IMR-90 (cell line): ENCODE data around the gene KRT3. TPM values are rescaled to one million over a fixed set of nuclear protein-coding genes. Genes with fewer than 3 reads are reported as not detected.

Experiments
- ATAC-seq: fragments of 200-7000 bp; cut with Tn5 transposase; 2 replicates; pipeline ENCODE4 v1.9.1; 2020; ENCODE audit warnings: low read depth, mild to moderate bottlenecking, moderate library complexity
- BruUV-seq: library from RNA; stranded (reverse); fragments of 400-500 nt; replicated peaks from 2 replicates; lab custom pipeline; 2021; lab: Mats Ljungman, UMichigan
- CTCF ChIA-PET: fragments of 300-600 bp; formaldehyde crosslinking; extraction: SDS; loops from one replicate; lab custom pipeline; 2021; ENCODE audit warnings: antibody characterized with exemption; lab: Yijun Ruan, JAX
- POLR2A ChIA-PET: fragments of 300-600 bp; sonication (Branson Sonifier 250); formaldehyde crosslinking; loops from one replicate; lab custom pipeline; 2022; ENCODE audit warnings: antibody characterized with exemption; ENCODE audit not compliant: unreplicated experiment; lab: Charles Lee
- DNase-seq: peaks from one replicate; pipeline ENCODE4 v3.0.0; 2013
- H2AFZ ChIP-seq: replicated peaks from 2 replicates; pipeline ENCODE3; 2013; ENCODE audit warnings: low read length, mild to moderate bottlenecking; ENCODE audit not compliant: poor library complexity
- H2AK5ac ChIP-seq: 2 replicates; pipeline ENCODE4 v1.6.1; 2013; ENCODE audit warnings: low read depth, low read length, inconsistent platforms
- H2AK9ac ChIP-seq: replicated peaks from 2 replicates; pipeline ENCODE3; 2013; ENCODE audit warnings: mild to moderate bottlenecking, low read depth, low read length, moderate library complexity; ENCODE audit not compliant: poor library complexity
- H2BK120ac ChIP-seq: 2 replicates; pipeline ENCODE4 v1.6.1; 2013; ENCODE audit warnings: low read depth, low read length, inconsistent platforms
- H2BK15ac ChIP-seq: 3 replicates; pipeline ENCODE4 v1.6.1; 2013; ENCODE audit warnings: low read depth, low read length, inconsistent platforms
- H2BK20ac ChIP-seq: 2 replicates; pipeline ENCODE4 v1.6.1; 2013; ENCODE audit warnings: low read depth, mild to moderate bottlenecking, inconsistent platforms, low read length, moderate library complexity
- H2BK5ac ChIP-seq: 2 replicates; pipeline ENCODE4 v1.6.1; 2013; ENCODE audit warnings: mild to moderate bottlenecking, low read depth, low read length, inconsistent platforms; ENCODE audit not compliant: poor library complexity, severe bottlenecking
- H3K14ac ChIP-seq: replicated peaks from 2 replicates; pipeline ENCODE4 v1.6.1; 2013; ENCODE audit warnings: low read depth, low read length, inconsistent platforms
- H3K18ac ChIP-seq: 2 replicates; pipeline ENCODE4 v1.6.1; 2013; ENCODE audit warnings: low read depth, low read length, control low read depth
- H3K23ac ChIP-seq: 2 replicates; pipeline ENCODE4 v1.6.1; 2013; ENCODE audit warnings: low read depth, low read length, inconsistent platforms
- H3K27ac ChIP-seq: 2 replicates; pipeline ENCODE4 v1.5.1; 2013; ENCODE audit warnings: mild to moderate bottlenecking, control low read depth, low read length; ENCODE audit not compliant: insufficient read depth
- H3K27me3 ChIP-seq: 2 replicates; pipeline ENCODE4 v1.6.1; 2013; ENCODE audit warnings: low read length; ENCODE audit not compliant: control insufficient read depth, insufficient read depth
- H3K36me3 ChIP-seq: 2 replicates; pipeline ENCODE4 v1.6.1; 2013; ENCODE audit warnings: low read length, mixed read lengths; ENCODE audit not compliant: control insufficient read depth, insufficient read depth
- H3K4ac ChIP-seq: 2 replicates; pipeline ENCODE4 v1.6.1; 2013; ENCODE audit warnings: low read depth, low read length, inconsistent platforms
- H3K4me1 ChIP-seq: 2 replicates; pipeline ENCODE4 v1.6.1; 2013; ENCODE audit warnings: low read length, mixed read lengths; ENCODE audit not compliant: control insufficient read depth, insufficient read depth
- H3K4me2 ChIP-seq: 2 replicates; pipeline ENCODE4 v1.6.1; 2013; ENCODE audit warnings: low read depth, mild to moderate bottlenecking, control low read depth, low read length, moderate library complexity
- H3K4me3 ChIP-seq: 2 replicates; pipeline ENCODE4 v1.5.1; 2013; ENCODE audit warnings: low read depth, mild to moderate bottlenecking, control low read depth, low read length, moderate library complexity; ENCODE audit not compliant: insufficient read depth
- H3K56ac ChIP-seq: 2 replicates; pipeline ENCODE4 v1.6.1; 2013; ENCODE audit warnings: low read length, inconsistent platforms; ENCODE audit not compliant: insufficient read depth; ENCODE audit errors: extremely low read depth
- H3K79me1 ChIP-seq, 2 experiments: 2 replicates each; pipeline ENCODE4 v1.6.1; 2013; ENCODE audit warnings: low read length in 2 of 2, inconsistent platforms in 1 of 2, low read depth in 1 of 2
- H3K9ac ChIP-seq: 2 replicates; pipeline ENCODE4 v1.6.1; 2013; ENCODE audit warnings: low read depth, low read length, control low read depth
- H3K9me1 ChIP-seq: 2 replicates; pipeline ENCODE4 v1.6.1; 2013; ENCODE audit warnings: low read length, inconsistent platforms; ENCODE audit not compliant: insufficient read depth
- H3K9me3 ChIP-seq: 2 replicates; pipeline ENCODE4 v1.6.1; 2013; ENCODE audit warnings: low read length; ENCODE audit not compliant: control insufficient read depth, insufficient read depth
- H4K20me1 ChIP-seq: 2 replicates; pipeline ENCODE4 v1.6.1; 2013; ENCODE audit warnings: low read length, inconsistent platforms; ENCODE audit not compliant: insufficient read depth
- H4K5ac ChIP-seq: 2 replicates; pipeline ENCODE4 v1.6.1; 2013; ENCODE audit warnings: mild to moderate bottlenecking, low read depth, low read length, control low read depth
- H4K8ac ChIP-seq, 2 experiments: 2 replicates each; pipeline ENCODE4 v1.6.1; 2013; ENCODE audit warnings: low read depth in 2 of 2, low read length in 2 of 2, control low read depth in 1 of 2, inconsistent platforms in 1 of 2
- H4K91ac ChIP-seq: 2 replicates; pipeline ENCODE4 v1.6.1; 2013; ENCODE audit warnings: low read depth, low read length, inconsistent platforms; ENCODE audit not compliant: insufficient read depth
- CEBPB ChIP-seq: IDR thresholded peaks from 2 replicates; pipeline ENCODE4 v1.6.1; 2012; ENCODE audit warnings: low read depth, low read length, improper control_type of control experiment
- NFE2L2 ChIP-seq: fragments of 150-350 bp; IDR thresholded peaks from 2 replicates; pipeline ENCODE4 v1.6.1; 2016; ENCODE audit warnings: low read depth, mild to moderate bottlenecking, low read length
- POLR2A ChIP-seq: IDR thresholded peaks from 2 replicates; pipeline ENCODE4 v1.6.1; 2012; ENCODE audit warnings: mild to moderate bottlenecking, low read depth, low read length
- RAD21 ChIP-seq: IDR thresholded peaks from 2 replicates; pipeline ENCODE4 v1.6.1; 2012; ENCODE audit warnings: low read length, improper control_type of control experiment
- WGBS, 2 experiments: methylation state at CpG; one replicate each; pipeline versions ENCODE4 v1.1.5 to v1.1.7; 2013; ENCODE audit warnings: missing lambda C conversion rate in 2 of 2; ENCODE audit not compliant: insufficient read length in 1 of 2; ENCODE audit errors: extremely low coverage in 2 of 2; 5-methylcytosine and 5-hydroxymethylcytosine counted together
- dilution Hi-C: fragments of 300-500 bp; cut with HindIII; formaldehyde crosslinking; loops from one replicate; pipeline ENCODE4 v1.14.3; 2018; ENCODE audit warnings: low sequenced_read_pairs; ENCODE audit not compliant: unreplicated experiment
- in situ Hi-C: fragments of 300-500 bp; cut with MboI; formaldehyde crosslinking; loops from 3 replicates; pipeline ENCODE4 v1.14.3; 2019; ENCODE audit warnings: low sequenced_read_pairs, inconsistent platforms, mixed read lengths
- intact Hi-C: fragments of 100-400 bp; cut with micrococcal nuclease; formaldehyde crosslinking; loops from 2 replicates; pipeline ENCODE4 v1.10.0; 2022
- polyA plus RNA-seq, 3 experiments: library from polyadenylated mRNA; depleted of rRNA; stranded (reverse); fragments of >200 nt; gene quantifications; 2 replicates each; pipeline ENCODE4 v1.2.3, GENCODE V29; 2012; ENCODE audit warnings: low replicate concordance in 1 of 3
- total RNA-seq: library from RNA; depleted of rRNA; stranded (reverse); fragments of >200 nt; gene quantifications from 2 replicates; pipeline ENCODE4 v1.2.3, GENCODE V29; 2012

The KRT3 gene
- total and polyA plus RNA-seq, 2 of the 4 experiments (the other 2 are of a cell fraction), result not detected

DNA sequence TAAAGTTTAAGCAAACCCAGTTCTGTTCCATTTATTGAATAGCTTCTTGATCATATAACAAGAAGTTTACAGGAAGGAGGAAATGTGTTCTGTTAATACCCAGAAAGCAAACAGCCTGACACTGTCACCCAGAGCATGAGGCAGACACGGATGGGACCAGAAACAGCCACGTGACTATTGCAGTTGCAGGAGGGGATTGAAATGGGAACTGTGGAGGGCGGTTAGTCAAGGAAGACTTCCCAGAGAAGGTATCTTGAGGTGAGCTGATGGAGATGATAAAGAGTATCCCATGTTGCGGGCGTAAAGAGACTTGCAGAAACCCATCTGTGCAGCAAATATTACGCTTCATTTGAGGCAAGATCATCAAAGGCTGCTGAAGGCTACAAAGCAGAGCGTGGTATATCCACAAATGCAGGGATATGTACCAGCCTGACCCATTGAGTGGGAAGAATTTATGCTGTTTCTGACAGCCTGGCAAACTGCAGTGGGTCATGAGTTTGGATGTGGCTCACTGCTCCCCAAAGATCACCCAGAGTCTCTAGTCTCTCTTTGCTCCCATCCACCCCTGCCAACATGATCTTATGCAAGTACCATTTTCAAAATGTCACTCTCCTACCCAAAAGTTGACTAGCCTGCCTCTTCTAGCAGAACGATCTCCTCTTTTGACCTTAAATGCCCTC is 39.5 kb downstream of the KRT3 start:
- no peak overlapping the region for H3K18ac ChIP-seq
- no peak overlapping the region for H3K4me2 ChIP-seq
- H2AK5ac ChIP-seq, result no peak overlapping the region
- POLR2A ChIA-PET, result no interaction called here
- no peak overlapping the region for H3K4me3 ChIP-seq
- 30% methylated on average over 4 of the region's 8 CpGs; no CpG with 5 or more reads in 1 of the 2 experiments for WGBS, 2 experiments
- no peak overlapping the region for H4K8ac ChIP-seq
- H3K14ac ChIP-seq, result no peak overlapping the region
- H3K36me3 ChIP-seq, result no peaks in the 10 kb centered on the region
- H4K20me1 ChIP-seq, result no peaks in the 10 kb centered on the region
- H3K4me1 ChIP-seq, result no peaks in the 10 kb centered on the region
- ATAC-seq (no peak), DNase-seq (no peak)
- H4K5ac ChIP-seq, result no peak overlapping the region
- no peak overlapping the region for H3K4ac ChIP-seq
- no peak overlapping the region for H2AFZ ChIP-seq
- peaks cover 3% of the 10 kb centered on the region; the same call in 1 of the 2 replicates for H3K9me3 ChIP-seq
- CTCF ChIA-PET, result no interaction called here
- intact Hi-C loops (no loop called here), dilution Hi-C loops (no loop called here), in situ Hi-C loops (no loop called here)
- H3K27me3 ChIP-seq, result no peaks in the 10 kb centered on the region; the same call in 1 of the 2 replicates
- no TSS peak for BruUV-seq
- H3K56ac ChIP-seq, result no peak overlapping the region
- no peak overlapping the region for H2AK9ac ChIP-seq
- H2BK5ac ChIP-seq, result no peak overlapping the region
- H3K9me1 ChIP-seq, result no peaks in the 10 kb centered on the region
- H3K9ac ChIP-seq, result no peak overlapping the region
- no peak overlapping the region for H2BK120ac ChIP-seq
- H3K79me1 ChIP-seq, result no peaks in the 10 kb centered on the region
- H3K27ac ChIP-seq, result no peak overlapping the region
- H2BK15ac ChIP-seq, result no peak overlapping the region
- H2BK20ac ChIP-seq, result no peak overlapping the region
- TF ChIP-seq NFE2L2, result no peak
- no peak for TF ChIP-seq POLR2A
- TF ChIP-seq CEBPB, result no peak
- no peak for TF ChIP-seq RAD21
- H3K23ac ChIP-seq, result no peak overlapping the region
- no peak overlapping the region for H4K91ac ChIP-seq
